Measurements from ENCODE around the gene KRT23. TPM values are rescaled to one million over a fixed set of nuclear protein-coding genes. Genes with fewer than 3 reads are reported as not detected.

The KRT23 gene
- total RNA-seq, 1 experiment from 2014 or later = not detected

Other genes with a start within 250 kb of the KRT23 start
- gene KRT24, start 233.9 kb downstream of the KRT23 start, total RNA-seq (2014; rRNA removed; shearing (Covaris generic)) = not detected in 2 replicates
- not detected in 2 replicates for gene KRT25, start 182.3 kb downstream of the KRT23 start, total RNA-seq (2014; rRNA removed; shearing (Covaris generic))
- gene KRT26, start 165.4 kb downstream of the KRT23 start, total RNA-seq (2014; rRNA removed; shearing (Covaris generic)) = not detected in 2 replicates
- not detected in 2 replicates for gene KRT27, start 155.1 kb downstream of the KRT23 start, total RNA-seq (2014; rRNA removed; shearing (Covaris generic))
- not detected in 2 replicates for gene KRT28, start 137.7 kb downstream of the KRT23 start, total RNA-seq (2014; rRNA removed; shearing (Covaris generic))
- gene KRT10, start 115.0 kb downstream of the KRT23 start, total RNA-seq (2014; rRNA removed; shearing (Covaris generic)) = 42.0 and 66.9 TPM in 2 replicates
- gene KRT12, start 70.4 kb downstream of the KRT23 start, total RNA-seq (2014; rRNA removed; shearing (Covaris generic)) = not detected in 2 replicates
- 0.17 TPM in 1 of 2 replicates, not detected in the other for gene KRT20, start 52.4 kb downstream of the KRT23 start, total RNA-seq (2014; rRNA removed; shearing (Covaris generic))
- 0.20 TPM in 1 of 2 replicates, not detected in the other for gene KRT39, start 29.3 kb upstream of the KRT23 start, total RNA-seq (2014; rRNA removed; shearing (Covaris generic))
- not detected in 2 replicates for gene KRT40, start 46.7 kb upstream of the KRT23 start, total RNA-seq (2014; rRNA removed; shearing (Covaris generic))
- 0.22 TPM in 1 of 2 replicates, not detected in the other for gene KRTAP3-3, start 56.5 kb upstream of the KRT23 start, total RNA-seq (2014; rRNA removed; shearing (Covaris generic))
- not detected in 2 replicates for gene KRTAP3-2, start 62.3 kb upstream of the KRT23 start, total RNA-seq (2014; rRNA removed; shearing (Covaris generic))
- gene KRTAP3-1, start 71.5 kb upstream of the KRT23 start, total RNA-seq (2014; rRNA removed; shearing (Covaris generic)) = 0.64 and 0.71 TPM in 2 replicates
- 3.2 and 5.7 TPM in 2 replicates for gene KRTAP1-5, start 89.6 kb upstream of the KRT23 start, total RNA-seq (2014; rRNA removed; shearing (Covaris generic))
- gene KRTAP1-4, start 92.5 kb upstream of the KRT23 start, total RNA-seq (2014; rRNA removed; shearing (Covaris generic)) = not detected in 2 replicates
- gene KRTAP1-3, start 97.2 kb upstream of the KRT23 start, total RNA-seq (2014; rRNA removed; shearing (Covaris generic)) = not detected in 2 replicates
- gene KRTAP1-1, start 103.8 kb upstream of the KRT23 start, total RNA-seq (2014; rRNA removed; shearing (Covaris generic)) = not detected in 2 replicates
- gene KRTAP2-1, start 109.7 kb upstream of the KRT23 start, total RNA-seq (2014; rRNA removed; shearing (Covaris generic)) = not detected in 2 replicates
- not detected in 2 replicates for gene KRTAP2-2, start 117.6 kb upstream of the KRT23 start, total RNA-seq (2014; rRNA removed; shearing (Covaris generic))
- 0.34 and 3.2 TPM in 2 replicates for gene KRTAP2-3, start 122.5 kb upstream of the KRT23 start, total RNA-seq (2014; rRNA removed; shearing (Covaris generic))
- not detected in 2 replicates for gene KRTAP2-4, start 128.2 kb upstream of the KRT23 start, total RNA-seq (2014; rRNA removed; shearing (Covaris generic))
- gene KRTAP4-7, start 146.5 kb upstream of the KRT23 start, total RNA-seq (2014; rRNA removed; shearing (Covaris generic)) = not detected in 2 replicates
- gene KRTAP4-8, start 160.5 kb upstream of the KRT23 start, total RNA-seq (2014; rRNA removed; shearing (Covaris generic)) = 0.10 TPM in 1 of 2 replicates, not detected in the other
- not detected in 2 replicates for gene KRTAP4-16, start 164.6 kb upstream of the KRT23 start, total RNA-seq (2014; rRNA removed; shearing (Covaris generic))
- not detected in 2 replicates for gene KRTAP4-9, start 167.7 kb upstream of the KRT23 start, total RNA-seq (2014; rRNA removed; shearing (Covaris generic))
- not detected in 2 replicates for gene KRTAP4-11, start 180.7 kb upstream of the KRT23 start, total RNA-seq (2014; rRNA removed; shearing (Covaris generic))
- not detected in 2 replicates for gene KRTAP4-12, start 186.5 kb upstream of the KRT23 start, total RNA-seq (2014; rRNA removed; shearing (Covaris generic))
- not detected in 2 replicates for gene KRTAP4-6, start 202.9 kb upstream of the KRT23 start, total RNA-seq (2014; rRNA removed; shearing (Covaris generic))
- not detected in 2 replicates for gene KRTAP4-5, start 212.2 kb upstream of the KRT23 start, total RNA-seq (2014; rRNA removed; shearing (Covaris generic))
- not detected in 2 replicates for gene KRTAP4-4, start 223.1 kb upstream of the KRT23 start, total RNA-seq (2014; rRNA removed; shearing (Covaris generic))
- gene KRTAP4-3, start 230.6 kb upstream of the KRT23 start, total RNA-seq (2014; rRNA removed; shearing (Covaris generic)) = not detected in 2 replicates
- not detected in 2 replicates for gene KRTAP4-2, start 240.6 kb upstream of the KRT23 start, total RNA-seq (2014; rRNA removed; shearing (Covaris generic))
- gene KRTAP4-1, start 247.3 kb upstream of the KRT23 start, total RNA-seq (2014; rRNA removed; shearing (Covaris generic)) = not detected in 2 replicates

Data from M059J (cell line).